Adipose tissue (tissue), 3 donors: ENCODE data around the gene FLRT2. TPM values are rescaled to one million over a fixed set of nuclear protein-coding genes. Genes with fewer than 3 reads are reported as not detected.

Experiments
- H3K27ac ChIP-seq: one replicate; pipeline ENCODE4 v1.5.1; 2013; ENCODE audit warnings: low read depth, low read length
- WGBS, 3 donors: extraction: QIAGEN DNeasy Blood & Tissue Kit; methylation state at CpG; one replicate each; pipeline ENCODE4 v1.1.7; 2013; 5-methylcytosine and 5-hydroxymethylcytosine counted together
- polyA plus RNA-seq, 3 donors: library from polyadenylated mRNA; stranded (reverse); fragments of 200-250 nt; gene quantifications; one replicate each; pipeline ENCODE4 v1.2.3, GENCODE V29; 2013
- donor health status: healthy with polysubstance abuse.
- donor health status: Bipolar disorder and iron deficiency.
- donor health status: healthy.

Gene FLRT2, protein sequence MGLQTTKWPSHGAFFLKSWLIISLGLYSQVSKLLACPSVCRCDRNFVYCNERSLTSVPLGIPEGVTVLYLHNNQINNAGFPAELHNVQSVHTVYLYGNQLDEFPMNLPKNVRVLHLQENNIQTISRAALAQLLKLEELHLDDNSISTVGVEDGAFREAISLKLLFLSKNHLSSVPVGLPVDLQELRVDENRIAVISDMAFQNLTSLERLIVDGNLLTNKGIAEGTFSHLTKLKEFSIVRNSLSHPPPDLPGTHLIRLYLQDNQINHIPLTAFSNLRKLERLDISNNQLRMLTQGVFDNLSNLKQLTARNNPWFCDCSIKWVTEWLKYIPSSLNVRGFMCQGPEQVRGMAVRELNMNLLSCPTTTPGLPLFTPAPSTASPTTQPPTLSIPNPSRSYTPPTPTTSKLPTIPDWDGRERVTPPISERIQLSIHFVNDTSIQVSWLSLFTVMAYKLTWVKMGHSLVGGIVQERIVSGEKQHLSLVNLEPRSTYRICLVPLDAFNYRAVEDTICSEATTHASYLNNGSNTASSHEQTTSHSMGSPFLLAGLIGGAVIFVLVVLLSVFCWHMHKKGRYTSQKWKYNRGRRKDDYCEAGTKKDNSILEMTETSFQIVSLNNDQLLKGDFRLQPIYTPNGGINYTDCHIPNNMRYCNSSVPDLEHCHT
- polyA plus RNA-seq: 10 to 100 TPM in 1 of 3 donors, 1 to 10 TPM in 2; 2.8 to 22.2 (median 5.7) TPM

- WGBS, 3 donors: 0 to 1% (median 0%) methylated on average over 55 to 57 of the region's 57 CpGs
- H3K27ac ChIP-seq: no peak within 1 kb of the TSS
Observed at GRCh38 chr14:85529803-85530574, at the start of gene FLRT2. TSS of gene FLRT2 (plus strand) at chr14:85530144. CDS start at chr14:85621515, 91,371 bp downstream.

DNA sequence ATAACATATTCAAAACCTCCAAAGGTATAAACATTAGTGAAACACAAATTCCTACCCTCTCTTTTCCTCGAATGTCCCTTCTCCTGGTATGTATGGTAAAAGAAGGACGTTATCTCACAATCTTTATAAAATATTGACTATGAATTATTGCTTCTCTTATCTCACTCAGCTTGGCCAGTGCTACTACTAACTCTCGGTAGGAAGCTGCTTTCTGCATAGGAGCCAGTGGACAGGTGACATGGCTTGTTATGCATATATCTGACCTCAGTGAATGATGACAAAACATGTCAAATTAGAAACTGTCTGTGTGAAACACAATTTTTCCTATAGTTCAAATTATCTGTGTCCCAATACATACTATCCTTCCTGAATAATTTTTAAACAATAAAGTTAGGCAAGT is 48.5 kb upstream of the FLRT2 start:
- H3K27ac ChIP-seq: no peak overlapping the region
- WGBS, 3 donors: 26 to 92% (median 81%) methylated on average over 3 of the region's 3 CpGs

- 28 to 96% (median 94%) methylated on average over 4 of the region's 4 CpGs for WGBS, 3 donors
Observed at GRCh38 chr14:85482552-85482951, 47.4 kb upstream of the FLRT2 start.

DNA sequence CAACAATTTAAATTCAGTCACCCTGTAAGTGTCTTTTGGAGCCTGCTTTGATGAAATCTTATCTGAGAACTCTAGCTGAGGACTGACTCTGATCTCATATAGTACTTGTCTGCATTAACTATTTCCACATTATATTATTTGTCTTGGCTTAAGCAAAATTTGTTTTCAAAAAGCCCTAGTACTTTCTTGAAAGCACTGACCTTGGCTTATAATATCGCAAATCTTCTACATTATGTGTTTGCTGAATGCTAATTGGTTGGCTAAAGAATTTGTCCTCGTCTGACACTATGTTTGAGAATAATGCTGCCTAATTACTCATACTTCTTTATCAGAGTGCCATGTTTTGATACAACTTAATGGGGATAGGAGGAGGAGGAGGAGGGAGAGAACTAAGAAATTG is 46.9 kb upstream of the FLRT2 start:
- no peak overlapping the region for H3K27ac ChIP-seq
- WGBS, 3 donors: 16 to 47% (median 40%) methylated on average over 2 of the region's 2 CpGs

More at GRCh38 chr14:85482552-85482951, 47.4 kb upstream of the FLRT2 start:
- no peak overlapping the region for H3K27ac ChIP-seq

- H3K27ac ChIP-seq: no peak overlapping the region
Observed at GRCh38 chr14:85483652-85484051, 46.3 kb upstream of the FLRT2 start.

GRCh38 chr14:85487215-85487614 is 42.7 kb upstream of the FLRT2 start:
- 77 to 95% (median 82%) methylated on average over 4 of the region's 4 CpGs for WGBS, 3 donors
- no peak overlapping the region for H3K27ac ChIP-seq

GRCh38 chr14:85501751-85502150 is 28.2 kb upstream of the FLRT2 start:
- 28 to 96% (median 86%) methylated on average over 1 of the region's 1 CpG for WGBS, 3 donors
- H3K27ac ChIP-seq: no peak overlapping the region

DNA sequence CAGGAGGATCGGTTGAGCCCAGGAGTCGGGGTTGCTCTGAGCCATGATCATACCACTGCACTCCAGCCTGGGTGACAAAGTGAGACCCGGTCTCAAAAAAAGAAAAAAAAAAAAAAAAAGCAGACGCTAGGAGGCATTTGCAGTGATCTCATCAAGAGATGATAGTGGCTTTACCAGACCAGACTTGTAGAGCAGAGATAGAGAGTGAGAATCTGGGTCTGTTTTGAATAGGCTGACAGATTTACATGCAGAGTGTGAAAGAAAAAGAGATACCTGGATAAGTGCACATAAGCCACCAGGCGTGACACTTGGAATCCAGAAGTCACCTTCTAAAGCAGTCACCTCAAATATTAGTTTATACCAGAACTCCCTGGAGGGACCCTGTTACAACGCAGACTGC is 21.1 kb upstream of the FLRT2 start:
- H3K27ac ChIP-seq: no peak overlapping the region
- 90 to 96% (median 94%) methylated on average over 6 of the region's 6 CpGs for WGBS, 3 donors

- no peak overlapping the region for H3K27ac ChIP-seq
- WGBS, 3 donors: 79 to 83% (median 79%) methylated on average over 2 of the region's 2 CpGs
Observed at GRCh38 chr14:85512451-85512850, 17.5 kb upstream of the FLRT2 start.

DNA sequence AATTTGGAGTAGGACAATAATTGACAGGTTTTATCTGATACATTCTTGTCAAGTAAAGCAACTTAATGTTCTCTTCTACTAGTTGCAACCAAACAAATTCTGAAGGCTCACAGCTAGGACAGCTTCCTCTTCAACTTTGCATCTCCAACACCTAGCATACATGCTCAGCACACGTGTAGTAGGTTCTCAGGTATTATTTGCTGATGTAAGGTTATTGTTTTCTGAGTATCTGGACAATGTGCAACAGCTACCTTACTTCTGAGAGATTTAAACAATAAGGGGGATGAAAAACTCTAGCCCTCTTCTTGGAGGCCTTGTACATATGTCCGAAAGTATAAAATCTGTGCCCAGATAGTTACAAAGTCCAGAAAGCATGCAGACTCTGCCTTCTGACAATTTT is 15.5 kb upstream of the FLRT2 start:
- H3K27ac ChIP-seq: no peak overlapping the region
- WGBS, 3 donors: 84 to 96% (median 90%) methylated on average over 2 of the region's 2 CpGs

DNA sequence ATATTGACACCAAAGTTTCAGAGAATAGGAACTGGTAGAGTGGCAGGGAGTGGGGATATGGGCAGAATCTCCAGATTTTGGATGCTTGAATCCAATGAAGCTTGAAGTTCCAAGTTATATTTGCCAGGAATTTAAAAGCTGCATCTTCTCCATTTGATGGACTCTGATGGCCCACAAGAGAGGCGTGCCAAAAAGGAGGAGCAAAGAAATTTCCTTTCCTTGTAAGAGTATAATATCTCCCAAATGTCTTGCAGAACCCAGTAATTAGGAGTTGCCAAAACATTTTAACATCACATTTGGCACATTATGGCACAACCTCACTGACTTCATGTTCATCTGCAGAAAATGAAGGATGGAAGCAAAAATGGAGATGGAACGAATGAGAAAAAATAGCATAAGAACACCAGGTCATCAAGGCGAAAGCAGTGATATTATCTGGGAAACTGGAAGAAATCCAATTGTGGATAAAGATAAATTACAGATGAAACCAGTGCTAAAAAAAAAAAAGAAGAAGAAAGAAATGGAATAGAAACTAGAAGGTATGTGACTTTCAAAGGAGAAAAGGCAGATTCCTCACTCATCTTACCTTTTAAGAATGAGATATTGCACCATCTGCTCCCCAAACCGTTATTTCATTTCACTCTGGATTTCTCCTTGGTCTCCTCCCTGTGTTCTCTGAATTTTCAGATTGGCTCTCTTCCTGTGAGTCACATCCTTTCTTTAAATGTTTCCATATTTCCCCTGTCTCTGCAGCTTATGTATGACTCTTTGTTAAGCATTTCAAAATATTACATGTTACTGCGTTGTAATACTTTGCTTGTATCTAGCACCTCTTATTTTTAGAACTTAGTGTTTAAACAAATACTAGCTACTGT is 13.5 kb upstream of the FLRT2 start:
- no peak overlapping the region for H3K27ac ChIP-seq
- 45 to 82% (median 46%) methylated on average over 5 of the region's 5 CpGs for WGBS, 3 donors

DNA sequence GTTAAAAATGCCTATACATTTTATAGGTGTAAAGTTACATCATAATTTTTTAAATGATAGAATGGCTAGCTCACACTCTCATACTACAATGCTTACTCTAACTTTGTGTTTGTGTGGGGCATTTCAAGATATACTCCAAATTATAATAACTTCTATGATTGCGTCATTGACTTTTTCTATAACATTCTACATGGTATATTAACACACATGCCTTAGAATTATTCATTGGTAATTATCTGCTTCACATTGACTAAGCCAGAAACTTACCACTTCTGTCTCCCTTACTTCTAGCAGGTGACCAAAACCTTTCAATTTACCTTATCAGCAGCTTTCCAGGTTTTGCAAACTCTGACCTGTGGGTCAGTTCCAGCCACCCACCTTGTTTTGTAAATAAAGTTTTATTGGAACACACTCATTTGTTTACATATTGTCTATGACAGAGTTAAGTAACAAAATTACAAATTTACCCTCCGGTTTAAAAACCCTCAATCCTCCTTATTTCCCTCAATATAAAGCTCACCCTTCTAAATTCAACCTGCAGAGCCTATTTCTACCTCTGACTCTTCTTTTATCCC is 12.7 kb upstream of the FLRT2 start:
- no peak overlapping the region for H3K27ac ChIP-seq
- WGBS, 3 donors: 89 to 97% (median 93%) methylated on average over 2 of the region's 2 CpGs

DNA sequence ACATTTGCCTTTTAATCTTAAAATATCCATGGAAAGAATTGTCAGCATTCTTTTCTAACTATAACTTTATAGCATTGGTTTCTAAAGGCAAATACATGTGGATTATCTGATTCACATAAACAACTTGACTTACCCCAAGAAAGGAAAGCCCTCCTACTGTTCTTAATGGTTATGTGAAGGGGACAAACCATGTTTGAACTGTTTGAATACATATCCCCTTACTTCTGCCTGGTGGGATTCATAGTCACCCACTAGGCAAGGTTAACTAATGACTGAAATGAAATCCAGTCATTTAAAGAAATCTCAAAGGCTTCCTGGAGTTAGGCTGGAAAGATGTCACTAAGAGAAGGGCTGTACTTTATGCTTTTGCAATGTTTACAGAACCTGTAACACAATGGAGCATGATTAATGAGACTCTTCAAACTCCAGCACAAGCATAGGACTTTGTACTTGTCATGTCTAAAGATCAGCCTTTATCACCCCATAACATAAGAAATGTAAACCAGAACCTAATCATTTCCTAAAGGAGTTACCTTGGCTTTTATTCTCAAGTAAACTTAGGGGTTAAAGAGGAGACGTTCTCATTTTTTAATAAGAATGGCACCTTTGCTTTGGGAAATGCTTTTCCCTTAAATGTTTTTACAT is 10.2 kb upstream of the FLRT2 start:
- no peak overlapping the region for H3K27ac ChIP-seq
- 40 to 96% (median 90%) methylated on average over 1 of the region's 1 CpG for WGBS, 3 donors

DNA sequence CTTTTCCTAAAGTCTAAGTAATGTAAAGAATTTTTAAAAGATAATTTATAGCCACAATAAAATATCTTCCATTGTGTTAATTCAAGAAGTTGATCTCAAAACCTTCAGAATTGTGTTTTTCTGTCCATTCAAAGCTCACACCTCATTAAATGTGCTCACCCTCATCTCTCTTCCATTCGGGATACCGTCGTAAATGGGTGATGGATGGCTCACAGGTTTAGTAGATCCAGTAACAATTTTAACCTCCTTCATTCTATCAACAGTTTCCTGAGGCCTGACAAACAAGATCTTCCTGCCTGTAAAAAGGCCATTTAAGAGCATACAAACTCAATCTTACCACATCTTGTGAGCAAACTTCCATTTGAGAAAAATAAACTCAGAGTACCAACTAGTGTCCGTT is 9.4 kb upstream of the FLRT2 start:
- H3K27ac ChIP-seq: no peak overlapping the region
- 83 to 90% (median 87%) methylated on average over 4 of the region's 4 CpGs for WGBS, 3 donors

DNA sequence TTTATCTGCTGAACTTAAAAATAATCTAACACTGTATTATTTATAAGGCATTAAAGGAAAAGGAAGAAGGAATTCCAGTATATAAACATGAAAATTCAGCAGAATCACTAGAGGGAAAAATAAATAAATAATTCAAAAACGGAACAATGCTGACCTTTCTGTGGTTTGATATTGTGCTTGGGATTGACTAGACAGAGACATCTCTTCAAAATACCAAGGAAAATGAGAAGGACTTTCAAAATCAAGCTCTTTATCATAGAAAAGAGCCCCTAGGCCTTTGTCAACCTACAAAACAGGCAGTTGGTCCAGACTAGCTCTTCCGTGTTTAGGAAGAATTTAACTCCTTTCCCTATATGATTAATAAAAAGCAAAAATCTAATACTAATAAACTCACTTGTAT is 6.3 kb upstream of the FLRT2 start:
- no peak overlapping the region for H3K27ac ChIP-seq
- WGBS, 3 donors: 85 to 86% (median 85%) methylated on average over 2 of the region's 2 CpGs

DNA sequence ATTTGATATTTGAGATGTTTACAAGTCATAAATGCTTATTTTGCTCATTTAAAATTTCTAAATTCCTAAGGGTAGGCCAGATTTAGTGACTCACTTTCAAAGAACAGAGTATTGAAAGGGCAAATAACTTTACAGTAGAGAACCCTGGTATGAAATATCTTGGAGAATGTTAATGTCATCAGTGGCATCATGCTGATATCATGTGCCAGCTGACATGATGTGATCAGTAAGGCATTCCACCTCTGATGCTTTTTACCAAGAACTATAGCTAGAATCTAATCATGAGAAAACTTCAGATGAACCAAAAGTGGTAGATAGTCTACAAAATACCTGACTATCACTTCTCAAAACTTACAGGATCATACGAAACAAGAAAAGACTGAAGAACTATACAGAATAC is 2.9 kb upstream of the FLRT2 start:
- no peak overlapping the region for H3K27ac ChIP-seq
- 73 to 89% (median 83%) methylated on average over 1 of the region's 1 CpG for WGBS, 3 donors

GRCh38 chr14:85527445-85528035 is 2.4 kb upstream of the FLRT2 start:
- no peak overlapping the region for H3K27ac ChIP-seq
- WGBS, 3 donors: 45 to 69% (median 69%) methylated on average over 3 of the region's 3 CpGs
